Measurements from ENCODE around the gene GNAS-AS1. TPM values are rescaled to one million over a fixed set of nuclear protein-coding genes. Genes with fewer than 3 reads are reported as not detected.

GNAS-AS1 gene
- total RNA-seq, 1 experiment from 2014 or later = 6.8 TPM

DNA sequence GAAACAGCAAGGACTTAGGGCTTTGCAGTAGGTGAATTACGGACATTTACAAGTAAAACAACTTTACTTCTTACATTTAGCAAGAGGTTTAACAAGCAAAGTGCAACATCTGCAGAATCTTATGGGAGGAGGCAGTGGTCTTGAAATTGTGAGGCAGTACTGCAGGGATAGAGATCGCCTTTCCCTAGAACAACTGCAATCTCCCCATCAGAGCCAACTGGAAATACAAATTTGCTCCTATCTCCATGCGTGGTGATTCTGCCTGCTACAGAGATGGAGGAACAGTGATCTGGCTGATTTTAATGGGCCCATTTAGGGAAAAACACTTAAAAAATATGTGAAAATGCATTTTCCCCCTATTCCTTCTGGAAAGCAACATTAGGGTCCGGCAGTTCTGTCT, 27.7 kb upstream of the GNAS-AS1 start:
- Histone ChIP-seq H3K27ac (no peak overlapping the region), H3K4me3 (no peak overlapping the region), H3K9me2 (ENCODE audit: insufficient read depth) (no peaks in the 10 kb centered on the region), H3F3A (ENCODE audit: insufficient read depth, low read depth) (no peaks in the 10 kb centered on the region), H3K4me1 (replicated peaks; ENCODE audit: insufficient read depth) (no peaks in the 10 kb centered on the region), H3K4me2 (no peak overlapping the region), H3K79me2 (ENCODE audit: low read depth) (no peaks in the 10 kb centered on the region), H3K36me3 (ENCODE audit: low read depth) (no peaks in the 10 kb centered on the region), H2AFZ (no peak overlapping the region), H3K9me3 (ENCODE audit: insufficient read depth, low read depth) (no peaks in the 10 kb centered on the region), H3K27me3 (ENCODE audit: insufficient read depth, low read depth) (no peaks in the 10 kb centered on the region), H4K20me1 (ENCODE audit: insufficient read depth) (no peaks in the 10 kb centered on the region)
- intact Hi-C loops (cut with micrococcal nuclease; ENCODE audit: unreplicated experiment) = no loop called here
- no peak for TF ChIP-seq EZH2 (IDR thresholded peaks at IDR 0.05; ENCODE audit: low read depth)
- TF ChIP-seq, protein P1, sequence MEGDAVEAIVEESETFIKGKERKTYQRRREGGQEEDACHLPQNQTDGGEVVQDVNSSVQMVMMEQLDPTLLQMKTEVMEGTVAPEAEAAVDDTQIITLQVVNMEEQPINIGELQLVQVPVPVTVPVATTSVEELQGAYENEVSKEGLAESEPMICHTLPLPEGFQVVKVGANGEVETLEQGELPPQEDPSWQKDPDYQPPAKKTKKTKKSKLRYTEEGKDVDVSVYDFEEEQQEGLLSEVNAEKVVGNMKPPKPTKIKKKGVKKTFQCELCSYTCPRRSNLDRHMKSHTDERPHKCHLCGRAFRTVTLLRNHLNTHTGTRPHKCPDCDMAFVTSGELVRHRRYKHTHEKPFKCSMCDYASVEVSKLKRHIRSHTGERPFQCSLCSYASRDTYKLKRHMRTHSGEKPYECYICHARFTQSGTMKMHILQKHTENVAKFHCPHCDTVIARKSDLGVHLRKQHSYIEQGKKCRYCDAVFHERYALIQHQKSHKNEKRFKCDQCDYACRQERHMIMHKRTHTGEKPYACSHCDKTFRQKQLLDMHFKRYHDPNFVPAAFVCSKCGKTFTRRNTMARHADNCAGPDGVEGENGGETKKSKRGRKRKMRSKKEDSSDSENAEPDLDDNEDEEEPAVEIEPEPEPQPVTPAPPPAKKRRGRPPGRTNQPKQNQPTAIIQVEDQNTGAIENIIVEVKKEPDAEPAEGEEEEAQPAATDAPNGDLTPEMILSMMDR (conservative IDR thresholded peaks at IDR 0.05) = no peak
- POLR2A ChIA-PET (ENCODE audit: unreplicated experiment) = no interaction called here
- no TSS peak for BruUV-seq (replicated peaks)
- CTCF ChIA-PET = no interaction called here
- DNase-seq = no peak

DNA sequence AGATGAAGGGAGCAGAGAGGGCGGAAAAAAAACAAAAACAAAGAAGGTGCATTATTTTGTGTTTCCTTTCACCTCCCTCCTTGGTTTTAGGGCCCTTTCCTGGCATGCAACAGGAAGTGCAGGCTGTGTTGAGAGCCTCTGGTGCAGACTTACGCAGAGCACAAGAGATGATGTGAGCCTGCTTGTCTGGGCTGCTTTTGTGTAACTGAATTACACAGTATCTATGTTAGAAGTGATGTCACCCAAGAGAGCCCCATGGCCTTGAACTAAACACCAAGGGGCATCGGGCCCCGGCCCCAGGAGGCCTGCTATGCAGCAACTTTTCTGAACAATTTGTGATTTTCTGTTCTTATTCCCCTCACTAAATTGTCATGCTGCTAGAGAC, 27.3 kb upstream of the GNAS-AS1 start:
- no TSS peak for BruUV-seq (replicated peaks)

DNA sequence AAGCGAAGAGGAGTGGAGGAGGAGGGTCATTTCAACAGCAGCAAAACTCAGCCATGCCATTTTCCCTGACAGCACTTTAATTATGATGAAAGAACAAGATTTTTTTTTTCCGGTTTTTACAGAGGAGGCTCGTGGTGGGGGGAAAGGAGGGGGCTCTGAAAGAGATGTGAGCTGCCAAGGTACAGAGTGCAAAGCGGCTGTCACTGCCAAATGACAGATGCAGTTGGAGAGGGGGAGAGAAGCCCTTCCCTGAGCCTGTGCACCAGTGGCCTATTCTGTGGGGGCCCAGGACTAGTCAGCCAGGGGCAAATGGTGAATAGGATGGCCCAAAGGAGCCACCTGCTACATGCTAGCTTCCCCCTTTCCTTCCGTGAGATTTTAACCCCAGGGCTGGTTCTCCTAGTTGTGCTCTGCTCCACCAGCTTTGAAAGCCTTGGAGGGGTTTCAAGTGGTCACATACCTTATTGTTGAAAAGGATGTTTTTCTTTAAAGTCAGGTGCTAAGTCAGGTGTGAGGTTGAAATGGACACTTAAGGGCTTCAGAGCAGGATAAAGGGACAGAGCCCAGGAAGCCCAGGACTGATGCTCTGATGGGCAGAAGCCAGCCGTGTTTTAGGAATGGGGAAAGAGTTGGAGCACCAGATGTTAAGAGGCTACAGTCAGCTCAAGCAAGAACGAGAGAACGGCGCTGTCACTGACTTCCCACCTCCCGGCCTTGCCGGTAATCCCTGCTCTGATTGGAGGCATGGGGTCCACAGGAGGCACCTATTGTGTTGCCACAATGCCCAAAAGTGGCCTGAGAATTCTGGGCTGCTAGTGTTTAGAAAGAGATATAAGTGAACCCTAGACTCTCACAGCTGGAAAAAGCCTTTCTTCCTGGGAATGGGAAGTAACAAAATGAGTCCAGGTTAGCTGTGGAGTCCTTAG, 26.6 kb upstream of the GNAS-AS1 start:
- ChIA-PET CTCF (no interaction called here), POLR2A (ENCODE audit: unreplicated experiment) (no interaction called here)
- intact Hi-C loops (cut with micrococcal nuclease; ENCODE audit: unreplicated experiment) = no loop called here
- no peaks in the 10 kb centered on the region for H3K36me3 ChIP-seq (ENCODE audit: low read depth)
- H4K20me1 ChIP-seq (ENCODE audit: insufficient read depth) = no peaks in the 10 kb centered on the region
- no peaks in the 10 kb centered on the region for H3K79me2 ChIP-seq (ENCODE audit: low read depth)
- no peaks in the 10 kb centered on the region for H3K9me2 ChIP-seq (ENCODE audit: insufficient read depth)
- no peak overlapping the region for H3K27ac ChIP-seq
- no peak overlapping the region for H3K4me2 ChIP-seq
- DNase-seq = no peak
- TF ChIP-seq, protein P1 (conservative IDR thresholded peaks at IDR 0.05) = no peak
- no peak for TF ChIP-seq EZH2 (IDR thresholded peaks at IDR 0.05; ENCODE audit: low read depth)
- no peak overlapping the region for H3K4me3 ChIP-seq
- H3K27me3 ChIP-seq (ENCODE audit: insufficient read depth, low read depth) = no peaks in the 10 kb centered on the region
- no peak overlapping the region for H2AFZ ChIP-seq
- no peaks in the 10 kb centered on the region for H3K9me3 ChIP-seq (ENCODE audit: insufficient read depth, low read depth)
- H3F3A ChIP-seq (ENCODE audit: insufficient read depth, low read depth) = no peaks in the 10 kb centered on the region
- BruUV-seq (replicated peaks) = no TSS peak
- no peaks in the 10 kb centered on the region for H3K4me1 ChIP-seq (replicated peaks; ENCODE audit: insufficient read depth)

More for the DNA sequence above, 27.3 kb upstream of the GNAS-AS1 start:
- Histone ChIP-seq H4K20me1 (ENCODE audit: insufficient read depth) (no peaks in the 10 kb centered on the region), H3K27ac (no peak overlapping the region), H3F3A (ENCODE audit: insufficient read depth, low read depth) (no peaks in the 10 kb centered on the region), H3K27me3 (ENCODE audit: insufficient read depth, low read depth) (no peaks in the 10 kb centered on the region), H2AFZ (no peak overlapping the region), H3K4me1 (replicated peaks; ENCODE audit: insufficient read depth) (no peaks in the 10 kb centered on the region), H3K9me2 (ENCODE audit: insufficient read depth) (no peaks in the 10 kb centered on the region), H3K9me3 (ENCODE audit: insufficient read depth, low read depth) (no peaks in the 10 kb centered on the region), H3K36me3 (ENCODE audit: low read depth) (no peaks in the 10 kb centered on the region), H3K4me3 (no peak overlapping the region), H3K4me2 (no peak overlapping the region), H3K79me2 (ENCODE audit: low read depth) (no peaks in the 10 kb centered on the region)
- intact Hi-C loops (cut with micrococcal nuclease; ENCODE audit: unreplicated experiment) = no loop called here
- POLR2A ChIA-PET (ENCODE audit: unreplicated experiment) = no interaction called here
- DNase-seq = no peak
- TF ChIP-seq, protein P1 (conservative IDR thresholded peaks at IDR 0.05) = no peak
- TF ChIP-seq EZH2 (IDR thresholded peaks at IDR 0.05; ENCODE audit: low read depth) = no peak
- CTCF ChIA-PET = no interaction called here
